PC-3 (cell line): ENCODE data around the gene AHCYL2. TPM values are rescaled to one million over a fixed set of nuclear protein-coding genes. Genes with fewer than 3 reads are reported as not detected.
A peak's percentile ranks its signal among the peaks of the same experiment; 100 is the strongest.

ENCODE experiments used
- ATAC-seq: fragments of 200-7000 bp; cut with Tn5 transposase; 2 replicates; pipeline ENCODE4 v1.9.1; 2020; ENCODE audit warnings: mild to moderate bottlenecking, moderate library complexity
- BruUV-seq: library from RNA; stranded (reverse); fragments of 400-500 nt; replicated peaks from 2 replicates; lab custom pipeline; 2021; lab: Mats Ljungman, UMichigan
- CTCF ChIA-PET: fragments of 300-600 bp; sonication (Branson Sonifier 250); formaldehyde crosslinking; loops from one replicate; lab custom pipeline; 2022; ENCODE audit warnings: antibody characterized with exemption; lab: Charles Lee
- POLR2A ChIA-PET: fragments of 300-600 bp; sonication (Branson Sonifier 250); formaldehyde crosslinking; loops from one replicate; lab custom pipeline; 2022; ENCODE audit warnings: antibody characterized with exemption; ENCODE audit not compliant: unreplicated experiment; lab: Charles Lee
- DNase-seq: peaks from one replicate; pipeline ENCODE4 v3.0.0-alpha.2; 2015
- H2AFZ ChIP-seq: fragments of 300-600 bp; sonication (generic); 2 replicates; pipeline ENCODE4 v1.6.0; 2016; ENCODE audit warnings: antibody characterized with exemption, low read length
- H3F3A ChIP-seq: fragments of 300-600 bp; sonication (generic); one replicate; pipeline ENCODE4 v1.6.0; 2017; ENCODE audit warnings: antibody characterized with exemption, low read length, control low read depth, mild to moderate bottlenecking; ENCODE audit not compliant: unreplicated experiment
- H3K27ac ChIP-seq: fragments of 300-600 bp; sonication (generic); 2 replicates; pipeline ENCODE4 v1.5.1; 2016; ENCODE audit warnings: mild to moderate bottlenecking, low read length
- H3K27me3 ChIP-seq: fragments of 300-600 bp; sonication (generic); 2 replicates; pipeline ENCODE4 v1.6.1; 2016; ENCODE audit warnings: low read length, mixed read lengths
- H3K36me3 ChIP-seq: fragments of 300-600 bp; sonication (generic); 2 replicates; pipeline ENCODE4 v1.6.1; 2016; ENCODE audit warnings: low read depth, mixed run types, low read length, mixed read lengths
- H3K4me1 ChIP-seq: fragments of 300-600 bp; sonication (generic); 2 replicates; pipeline ENCODE4 v1.5.1; 2016; ENCODE audit warnings: low read length; ENCODE audit not compliant: insufficient read depth
- H3K4me2 ChIP-seq: fragments of 300-600 bp; sonication (generic); 2 replicates; pipeline ENCODE4 v1.6.0; 2016; ENCODE audit warnings: low read length
- H3K4me3 ChIP-seq: fragments of 300-600 bp; sonication (generic); 2 replicates; pipeline ENCODE4 v1.5.1; 2016; ENCODE audit warnings: mild to moderate bottlenecking, low read length, mixed read lengths
- H3K79me2 ChIP-seq: fragments of 300-600 bp; sonication (generic); 2 replicates; pipeline ENCODE4 v1.6.1; 2017; ENCODE audit warnings: low read length, mixed read lengths
- H3K9ac ChIP-seq: fragments of 300-600 bp; sonication (generic); 2 replicates; pipeline ENCODE4 v1.6.0; 2016; ENCODE audit warnings: mild to moderate bottlenecking, low read length
- H3K9me2 ChIP-seq: fragments of 300-600 bp; sonication (generic); replicated peaks from 2 replicates; pipeline ENCODE4 v1.6.1; 2016; ENCODE audit warnings: mixed run types, low read length, mixed read lengths
- H3K9me3 ChIP-seq: fragments of 300-600 bp; sonication (generic); 2 replicates; pipeline ENCODE4 v1.6.1; 2016; ENCODE audit warnings: low read length, mixed read lengths
- H4K20me1 ChIP-seq: fragments of 300-600 bp; sonication (generic); 2 replicates; pipeline ENCODE4 v1.6.1; 2016; ENCODE audit warnings: low read length, mixed read lengths
- EZH2 ChIP-seq: fragments of 300-600 bp; sonication (generic); IDR thresholded peaks from one replicate; pipeline ENCODE4 v1.6.1; 2017; ENCODE audit warnings: antibody characterized with exemption, mild to moderate bottlenecking, low read length; ENCODE audit not compliant: unreplicated experiment
- EZH2phosphoT487 ChIP-seq: fragments of 300-600 bp; sonication (generic); IDR thresholded peaks from 2 replicates; pipeline ENCODE4 v1.6.1; 2018; ENCODE audit warnings: mild to moderate bottlenecking, antibody characterized with exemption, low read length, borderline replicate concordance
- intact Hi-C: fragments of 100-400 bp; cut with micrococcal nuclease; formaldehyde crosslinking; loops from 2 replicates; pipeline ENCODE4 v1.9.0; 2023
- total RNA-seq: library from RNA; depleted of rRNA; stranded (reverse); fragments of >200 nt; gene quantifications from 2 replicates; pipeline ENCODE4 v1.2.3, GENCODE V29; 2014
- TF ChIP-seq, protein P1 (sequence below): fragments of 300-600 bp; sonication (generic); conservative IDR thresholded peaks from 2 replicates; pipeline ENCODE4 v1.5.1; 2017; ENCODE audit warnings: antibody characterized with exemption, low read depth, mild to moderate bottlenecking, low read length

Gene AHCYL2
- total RNA-seq, 1 experiment from 2014 or later = 9.2 TPM

GRCh38 chr7:129454249-129454551 is 229.4 kb downstream of the AHCYL2 start:
- Histone ChIP-seq H3K27me3 (no peaks in the 10 kb centered on the region), H3K9ac (peak overlapping the region; percentile 40; the same call in 1 of the 2 replicates), H3K4me2 (peak overlapping the region; percentile 45), H3K79me2 (no peaks in the 10 kb centered on the region), H3F3A (no peaks in the 10 kb centered on the region), H3K27ac (peak overlapping the region; percentile 75), H3K4me3 (no peak overlapping the region), H3K36me3 (peaks cover 31% of the 10 kb centered on the region), H4K20me1 (no peaks in the 10 kb centered on the region), H3K9me3 (no peaks in the 10 kb centered on the region), H3K4me1 (peaks cover 31% of the 10 kb centered on the region), H3K9me2 (no peaks in the 10 kb centered on the region), H2AFZ (no peak overlapping the region)
- DNase-seq = peak; percentile 79
- ChIA-PET POLR2A (interaction anchor here (0.6 kb wide), 1 partner anchor 20 kb away, joined by 3 read pairs; the partner anchor contains the start of gene STRIP2), CTCF (interaction anchor here (0.7 kb wide), 1 partner anchor 12 kb away, joined by 16 read pairs; no protein-coding TSS in a partner anchor)
- BruUV-seq = no TSS peak
- TF ChIP-seq EZH2 (no peak), EZH2phosphoT487 (no peak)
- TF ChIP-seq, protein P1, sequence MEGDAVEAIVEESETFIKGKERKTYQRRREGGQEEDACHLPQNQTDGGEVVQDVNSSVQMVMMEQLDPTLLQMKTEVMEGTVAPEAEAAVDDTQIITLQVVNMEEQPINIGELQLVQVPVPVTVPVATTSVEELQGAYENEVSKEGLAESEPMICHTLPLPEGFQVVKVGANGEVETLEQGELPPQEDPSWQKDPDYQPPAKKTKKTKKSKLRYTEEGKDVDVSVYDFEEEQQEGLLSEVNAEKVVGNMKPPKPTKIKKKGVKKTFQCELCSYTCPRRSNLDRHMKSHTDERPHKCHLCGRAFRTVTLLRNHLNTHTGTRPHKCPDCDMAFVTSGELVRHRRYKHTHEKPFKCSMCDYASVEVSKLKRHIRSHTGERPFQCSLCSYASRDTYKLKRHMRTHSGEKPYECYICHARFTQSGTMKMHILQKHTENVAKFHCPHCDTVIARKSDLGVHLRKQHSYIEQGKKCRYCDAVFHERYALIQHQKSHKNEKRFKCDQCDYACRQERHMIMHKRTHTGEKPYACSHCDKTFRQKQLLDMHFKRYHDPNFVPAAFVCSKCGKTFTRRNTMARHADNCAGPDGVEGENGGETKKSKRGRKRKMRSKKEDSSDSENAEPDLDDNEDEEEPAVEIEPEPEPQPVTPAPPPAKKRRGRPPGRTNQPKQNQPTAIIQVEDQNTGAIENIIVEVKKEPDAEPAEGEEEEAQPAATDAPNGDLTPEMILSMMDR = no peak
- peak; percentile 82 for ATAC-seq
- intact Hi-C loops = no loop called here

DNA sequence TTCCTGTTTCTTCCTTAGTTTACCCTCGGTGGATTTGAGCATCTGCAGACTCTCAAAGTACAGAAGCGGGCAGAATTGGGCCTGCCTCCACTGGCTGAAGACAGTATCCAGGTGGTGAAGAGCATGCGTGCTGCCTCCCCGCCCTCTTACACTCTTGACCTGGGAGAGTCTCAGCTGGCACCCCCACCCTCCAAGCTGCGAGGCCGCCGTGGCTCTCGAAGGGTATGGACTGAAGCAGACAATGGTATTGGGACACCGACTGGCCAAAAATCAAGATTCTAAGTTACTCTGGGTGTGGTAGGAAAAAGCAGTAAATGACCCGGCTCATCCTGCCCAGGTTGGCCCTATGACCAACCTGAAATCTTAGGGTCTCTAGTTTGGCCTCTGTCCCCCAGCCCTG is 231.6 kb downstream of the AHCYL2 start:
- BruUV-seq = no TSS peak

GRCh38 chr7:129457101-129457500 is 232.3 kb downstream of the AHCYL2 start:
- TF ChIP-seq EZH2 = no peak
- no peak for TF ChIP-seq EZH2phosphoT487
- TF ChIP-seq, protein P1 = no peak
- DNase-seq (no peak), ATAC-seq (no peak)
- Histone ChIP-seq H4K20me1 (no peaks in the 10 kb centered on the region), H3K36me3 (peaks cover 42% of the 10 kb centered on the region), H3K9me3 (no peaks in the 10 kb centered on the region), H3K9me2 (no peaks in the 10 kb centered on the region), H2AFZ (no peak overlapping the region), H3K9ac (no peak overlapping the region), H3K4me2 (no peak overlapping the region), H3K27me3 (no peaks in the 10 kb centered on the region), H3F3A (no peaks in the 10 kb centered on the region), H3K27ac (no peak overlapping the region), H3K4me3 (no peak overlapping the region), H3K4me1 (peaks cover 30% of the 10 kb centered on the region), H3K79me2 (no peaks in the 10 kb centered on the region)
- POLR2A ChIA-PET = no interaction called here
- intact Hi-C loops = no loop called here
- no TSS peak for BruUV-seq
- CTCF ChIA-PET = no interaction called here

More for the DNA sequence above, 231.6 kb downstream of the AHCYL2 start:
- H3K9me3 ChIP-seq = no peaks in the 10 kb centered on the region
- no peak overlapping the region for H3K27ac ChIP-seq
- intact Hi-C loops = no loop called here
- H3K79me2 ChIP-seq = no peaks in the 10 kb centered on the region
- H3K27me3 ChIP-seq = no peaks in the 10 kb centered on the region
- TF ChIP-seq, protein P1 = no peak
- TF ChIP-seq EZH2phosphoT487 (no peak), EZH2 (no peak)
- H3F3A ChIP-seq = no peaks in the 10 kb centered on the region
- no peak overlapping the region for H2AFZ ChIP-seq
- H3K36me3 ChIP-seq = peaks cover 42% of the 10 kb centered on the region
- H3K9ac ChIP-seq = no peak overlapping the region
- H3K9me2 ChIP-seq = no peaks in the 10 kb centered on the region
- ChIA-PET POLR2A (no interaction called here), CTCF (no interaction called here)
- ATAC-seq (no peak), DNase-seq (no peak)
- no peak overlapping the region for H3K4me3 ChIP-seq
- peaks cover 31% of the 10 kb centered on the region for H3K4me1 ChIP-seq
- H3K4me2 ChIP-seq = no peak overlapping the region
- no peaks in the 10 kb centered on the region for H4K20me1 ChIP-seq
